HG03520 (cell line): Measurements from ENCODE around the gene RUVBL1.

Source experiments
- ATAC-seq: cut with Tn5 transposase; IDR thresholded peaks from one replicate; pipeline ENCODE4 v1.9.1; 2021; ENCODE audit warnings: mild to moderate bottlenecking, moderate library complexity; ENCODE audit not compliant: unreplicated experiment

Gene RUVBL1

DNA sequence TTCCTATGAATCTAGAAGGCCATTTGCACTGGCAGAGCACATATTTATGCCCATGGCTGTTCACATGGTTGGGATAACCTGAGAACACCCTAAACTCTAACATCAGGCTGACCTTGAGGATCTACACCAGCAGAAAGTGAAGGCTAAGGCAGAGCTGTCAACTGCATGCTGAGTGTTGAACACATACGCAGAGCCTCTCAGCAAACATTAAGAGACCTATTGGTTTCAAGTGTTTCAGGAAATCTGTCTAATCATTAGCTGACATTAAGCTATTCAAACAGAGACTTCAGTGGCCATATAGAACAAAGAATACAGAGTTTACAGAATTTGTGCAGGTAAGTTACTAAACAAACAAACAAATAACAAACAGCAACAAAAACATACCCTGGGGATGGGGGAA, 87.5 kb downstream of the RUVBL1 start:
- no peak for ATAC-seq

DNA sequence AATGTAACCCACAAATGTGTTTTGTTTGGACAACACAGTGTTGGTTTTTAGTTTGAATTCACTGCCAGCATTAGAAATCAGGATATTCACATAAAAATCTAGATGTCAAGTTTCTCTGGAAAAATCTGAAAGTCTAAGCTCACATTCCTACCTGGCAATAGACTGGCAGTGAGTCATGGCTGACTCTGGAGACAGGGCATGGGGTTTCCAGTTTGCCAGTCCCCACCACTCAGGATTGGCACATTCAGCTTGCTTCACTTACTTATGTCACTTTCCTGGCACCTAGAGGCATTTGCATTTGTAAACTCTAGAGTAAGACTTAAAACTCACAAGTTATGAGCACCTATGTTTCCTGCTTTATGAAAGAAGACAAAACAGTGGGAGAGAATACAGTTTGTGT, 90.5 kb downstream of the RUVBL1 start:
- no peak for ATAC-seq
